ENCODE results near the gene VTI1A.
"Not testable (repeated sequence)": the region's sequence is repeated elsewhere in the genome, so short reads cannot be mapped to it uniquely, and the experiment has no call there.

Gene VTI1A

DNA sequence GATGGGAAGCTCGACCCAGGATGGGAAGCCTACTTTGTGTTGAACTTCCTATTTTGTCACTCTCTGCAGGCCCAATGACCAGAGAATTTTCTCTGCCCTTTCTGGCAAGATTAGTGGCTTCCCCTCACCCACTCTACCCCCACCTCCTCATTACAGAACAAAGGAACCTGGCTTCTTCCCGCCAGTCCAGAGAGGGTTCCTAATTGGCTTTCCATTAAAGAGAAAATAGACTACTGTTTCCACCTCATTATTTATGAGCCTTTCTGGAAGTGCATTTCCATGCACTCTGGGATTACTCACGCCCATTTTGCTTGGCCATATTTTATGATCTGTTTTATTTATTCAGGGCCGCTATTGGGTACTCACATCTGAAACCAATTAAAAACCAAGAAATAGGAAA lies 408.1 kb downstream of the VTI1A start:
- Histone ChIP-seq H3K79me2 (no peaks in the 10 kb centered on the region), H3K4me1 (no peaks in the 10 kb centered on the region), H3K9ac (no peak overlapping the region), H3K27ac (no peak overlapping the region), H3K9me3 (ENCODE audit: control insufficient read depth, low read length) (no peaks in the 10 kb centered on the region), H3K36me3 (ENCODE audit: control insufficient read depth, insufficient read depth, low read length) (no peaks in the 10 kb centered on the region), H2AFZ (no peak overlapping the region), H3K4me2 (ENCODE audit: low read length) (no peak overlapping the region), H3K27me3 (ENCODE audit: control insufficient read depth, insufficient read depth, low read length) (no peaks in the 10 kb centered on the region), H3K4me3 (ENCODE audit: low read depth, low read length) (no peak overlapping the region)
- TF ChIP-seq, protein P1, sequence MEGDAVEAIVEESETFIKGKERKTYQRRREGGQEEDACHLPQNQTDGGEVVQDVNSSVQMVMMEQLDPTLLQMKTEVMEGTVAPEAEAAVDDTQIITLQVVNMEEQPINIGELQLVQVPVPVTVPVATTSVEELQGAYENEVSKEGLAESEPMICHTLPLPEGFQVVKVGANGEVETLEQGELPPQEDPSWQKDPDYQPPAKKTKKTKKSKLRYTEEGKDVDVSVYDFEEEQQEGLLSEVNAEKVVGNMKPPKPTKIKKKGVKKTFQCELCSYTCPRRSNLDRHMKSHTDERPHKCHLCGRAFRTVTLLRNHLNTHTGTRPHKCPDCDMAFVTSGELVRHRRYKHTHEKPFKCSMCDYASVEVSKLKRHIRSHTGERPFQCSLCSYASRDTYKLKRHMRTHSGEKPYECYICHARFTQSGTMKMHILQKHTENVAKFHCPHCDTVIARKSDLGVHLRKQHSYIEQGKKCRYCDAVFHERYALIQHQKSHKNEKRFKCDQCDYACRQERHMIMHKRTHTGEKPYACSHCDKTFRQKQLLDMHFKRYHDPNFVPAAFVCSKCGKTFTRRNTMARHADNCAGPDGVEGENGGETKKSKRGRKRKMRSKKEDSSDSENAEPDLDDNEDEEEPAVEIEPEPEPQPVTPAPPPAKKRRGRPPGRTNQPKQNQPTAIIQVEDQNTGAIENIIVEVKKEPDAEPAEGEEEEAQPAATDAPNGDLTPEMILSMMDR (IDR thresholded peaks at IDR 0.05) = no peak

DNA sequence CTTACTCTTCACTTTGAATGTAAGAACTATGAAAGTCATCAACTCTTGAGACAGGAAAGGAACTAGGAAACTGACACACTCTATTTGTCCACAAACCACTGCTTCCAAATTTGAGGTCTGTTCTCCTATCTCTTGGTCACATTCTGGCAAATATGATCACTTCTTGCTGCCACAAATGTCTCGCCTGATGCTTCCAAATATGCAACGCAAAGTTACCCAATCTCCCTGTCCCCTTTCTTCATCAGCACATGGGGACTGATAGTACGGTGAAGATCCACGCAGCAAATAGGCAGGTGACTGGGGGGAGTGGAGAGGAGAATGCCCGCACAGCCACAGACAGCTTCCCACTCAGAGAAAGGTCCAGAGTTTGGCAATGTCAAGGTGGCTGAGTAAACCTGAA lies 410.5 kb downstream of the VTI1A start:
- Histone ChIP-seq H3K9ac (no peak overlapping the region), H3K27ac (no peak overlapping the region), H3K4me2 (ENCODE audit: low read length) (no peak overlapping the region), H3K36me3 (ENCODE audit: control insufficient read depth, insufficient read depth, low read length) (no peaks in the 10 kb centered on the region), H3K79me2 (no peaks in the 10 kb centered on the region), H3K9me3 (ENCODE audit: control insufficient read depth, low read length) (no peaks in the 10 kb centered on the region), H3K27me3 (ENCODE audit: control insufficient read depth, insufficient read depth, low read length) (no peaks in the 10 kb centered on the region), H2AFZ (no peak overlapping the region), H3K4me3 (ENCODE audit: low read depth, low read length) (no peak overlapping the region), H3K4me1 (no peaks in the 10 kb centered on the region)
- TF ChIP-seq, protein P1 (IDR thresholded peaks at IDR 0.05) = no peak

DNA sequence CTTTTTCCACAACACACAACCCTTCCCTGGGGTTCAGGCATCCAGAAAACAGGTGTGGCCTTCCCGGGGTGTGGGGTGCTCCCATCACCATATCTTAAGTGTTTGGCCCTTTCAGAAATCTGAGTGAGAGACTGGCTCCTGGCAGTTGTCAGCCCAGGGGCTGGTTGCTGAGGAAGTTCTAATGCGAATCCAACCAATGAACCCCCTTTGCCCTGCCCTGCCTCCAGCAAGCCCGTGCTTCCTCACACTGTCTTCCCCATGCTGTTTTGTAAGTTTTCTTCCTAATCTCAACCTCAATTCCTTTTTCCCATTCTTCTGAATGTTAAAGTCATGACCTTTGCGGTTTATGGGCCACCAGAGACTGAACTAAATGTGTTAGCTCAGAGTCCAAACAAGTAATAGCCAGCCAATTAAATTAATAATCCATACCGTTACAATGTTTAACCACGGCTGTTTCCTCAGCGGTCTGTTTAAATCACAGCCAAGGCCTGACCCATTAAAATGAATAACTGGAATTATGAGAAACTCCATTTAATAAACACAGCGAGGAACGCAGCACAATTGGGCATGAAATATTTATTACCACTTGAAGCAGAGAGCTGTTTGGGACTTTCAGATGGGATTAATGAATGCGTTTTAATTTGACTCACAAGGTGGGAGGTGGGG lies 412.1 kb downstream of the VTI1A start:
- no peak overlapping the region for H3K4me3 ChIP-seq (ENCODE audit: low read depth, low read length)
- H3K4me2 ChIP-seq (ENCODE audit: low read length) = no peak overlapping the region
- H3K9me3 ChIP-seq (ENCODE audit: control insufficient read depth, low read length) = no peaks in the 10 kb centered on the region
- no peaks in the 10 kb centered on the region for H3K27me3 ChIP-seq (ENCODE audit: control insufficient read depth, insufficient read depth, low read length)
- no peak overlapping the region for H3K9ac ChIP-seq
- TF ChIP-seq, protein P1 (IDR thresholded peaks at IDR 0.05) = no peak
- no peak overlapping the region for H2AFZ ChIP-seq
- no peaks in the 10 kb centered on the region for H3K4me1 ChIP-seq
- H3K27ac ChIP-seq = no peak overlapping the region
- no peaks in the 10 kb centered on the region for H3K79me2 ChIP-seq
- no peaks in the 10 kb centered on the region for H3K36me3 ChIP-seq (ENCODE audit: control insufficient read depth, insufficient read depth, low read length)

DNA sequence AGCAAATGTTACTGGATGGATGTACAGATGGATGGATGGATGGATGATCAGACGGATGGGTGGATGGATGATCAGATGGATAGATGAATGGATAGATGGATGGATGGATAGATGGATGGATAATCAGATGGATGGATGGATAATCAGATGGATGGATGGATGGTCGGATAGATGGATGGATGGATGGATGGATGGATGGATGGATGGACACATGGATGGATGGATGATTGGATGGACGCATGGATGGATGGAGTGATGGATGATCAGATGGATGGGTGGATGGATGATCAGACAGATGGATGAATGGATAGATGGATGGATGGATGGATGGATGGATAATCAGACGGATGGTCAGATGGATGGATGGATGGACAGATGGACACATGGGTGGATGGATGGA lies 412.8 kb downstream of the VTI1A start:
- no peak overlapping the region for H3K4me2 ChIP-seq (ENCODE audit: low read length)
- no peak overlapping the region for H3K27ac ChIP-seq
- H3K9ac ChIP-seq = no peak overlapping the region
- no peak overlapping the region for H3K4me3 ChIP-seq (ENCODE audit: low read depth, low read length)
- H3K79me2 ChIP-seq = no peaks in the 10 kb centered on the region
- no peaks in the 10 kb centered on the region for H3K9me3 ChIP-seq (ENCODE audit: control insufficient read depth, low read length)
- H2AFZ ChIP-seq = no peak overlapping the region
- no peaks in the 10 kb centered on the region for H3K27me3 ChIP-seq (ENCODE audit: control insufficient read depth, insufficient read depth, low read length)
- no peaks in the 10 kb centered on the region for H3K4me1 ChIP-seq
- TF ChIP-seq, protein P1 (IDR thresholded peaks at IDR 0.05) = no peak
- H3K36me3 ChIP-seq (ENCODE audit: control insufficient read depth, insufficient read depth, low read length) = no peaks in the 10 kb centered on the region

DNA sequence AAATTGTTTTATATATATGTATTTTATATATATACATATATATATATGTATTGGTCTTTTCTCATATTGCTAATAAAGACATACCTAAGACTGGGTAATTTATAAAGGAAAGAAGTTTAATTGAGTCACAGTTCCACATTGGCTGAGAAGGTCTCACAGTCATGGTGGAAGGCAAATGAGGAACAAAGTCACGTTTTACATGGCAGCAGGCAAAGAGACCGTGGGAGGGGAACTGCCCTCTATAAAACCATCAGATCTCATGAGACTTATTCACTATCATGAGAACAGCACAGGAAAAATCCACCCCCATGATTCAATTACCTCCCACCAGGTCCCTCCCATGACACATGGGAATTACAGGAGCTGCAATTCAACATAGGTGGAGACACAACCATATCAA lies 416.4 kb downstream of the VTI1A start:
- H3K27ac ChIP-seq; H3K9ac ChIP-seq; H3K4me2 ChIP-seq (ENCODE audit: low read length); H3K9me3 ChIP-seq (ENCODE audit: control insufficient read depth, low read length); H3K27me3 ChIP-seq (ENCODE audit: control insufficient read depth, insufficient read depth, low read length); H3K79me2 ChIP-seq; H3K4me1 ChIP-seq; H2AFZ ChIP-seq; H3K36me3 ChIP-seq (ENCODE audit: control insufficient read depth, insufficient read depth, low read length); H3K4me3 ChIP-seq (ENCODE audit: low read depth, low read length): not testable (repeated sequence)
